Activated CD4-positive, alpha-beta T cell treated with anti-CD3 and anti-CD28 coated beads, Interleukin-2, amount 10 ng/mL, durations not matched to agents 7 days and 5 days (primary cell): ENCODE results near the gene ICA1. TPM values are rescaled to one million over a fixed set of nuclear protein-coding genes. Genes with fewer than 3 reads are reported as not detected.
A peak's percentile ranks its signal among the peaks of the same experiment; 100 is the strongest.

ENCODE experiments used
- CTCF ChIA-PET: fragments of 350-600 bp; sonication (Branson Sonifier 250); formaldehyde crosslinking; loops from one replicate; lab custom pipeline; 2021; ENCODE audit warnings: antibody characterized with exemption; lab: Charles Lee
- POLR2A ChIA-PET: fragments of 350-600 bp; sonication (Branson Sonifier 250); formaldehyde crosslinking; loops from one replicate; lab custom pipeline; 2021; ENCODE audit warnings: antibody characterized with exemption; lab: Charles Lee
- DNase-seq: peaks from one replicate; pipeline ENCODE4 v3.0.0-alpha.2; 2020
- H3K27ac Mint-ChIP-seq: one replicate; pipeline ENCODE4 v1.8.0; 2021; ENCODE audit warnings: mild to moderate bottlenecking, moderate library complexity, mixed read lengths
- H3K27me3 Mint-ChIP-seq: one replicate; pipeline ENCODE4 v1.8.0; 2021; ENCODE audit warnings: mixed read lengths
- H3K36me3 Mint-ChIP-seq: one replicate; pipeline ENCODE4 v1.8.0; 2021; ENCODE audit warnings: low read depth, mixed read lengths
- H3K4me1 Mint-ChIP-seq: one replicate; pipeline ENCODE4 v1.8.0; 2021; ENCODE audit warnings: mixed read lengths
- H3K4me3 Mint-ChIP-seq: one replicate; pipeline ENCODE4 v1.8.0; 2021; ENCODE audit warnings: mild to moderate bottlenecking, moderate library complexity, mixed read lengths
- H3K9me3 Mint-ChIP-seq: one replicate; pipeline ENCODE4 v1.8.0; 2021; ENCODE audit warnings: mixed read lengths
- total RNA-seq, 2 experiments: library from RNA; stranded (reverse); gene quantifications; one replicate each; pipeline ENCODE4 v1.2.3, GENCODE V29; 2021

Gene ICA1
- total RNA-seq, 2 experiments from 2014 or later = 0.89 to 1.5 TPM

GRCh38 chr7:8285155-8285554 is 23.2 kb upstream of the ICA1 start:
- Mint-ChIP-seq H3K4me1 (no peaks in the 10 kb centered on the region), H3K4me3 (no peak overlapping the region), H3K36me3 (no peaks in the 10 kb centered on the region), H3K27me3 (peaks cover 7% of the 10 kb centered on the region), H3K27ac (no peak overlapping the region), H3K9me3 (no peaks in the 10 kb centered on the region)
- CTCF ChIA-PET = no interaction called here
- no peak for DNase-seq
- POLR2A ChIA-PET = no interaction called here

- CTCF ChIA-PET = no interaction called here
Observed at GRCh38 chr7:8284606-8285005, 22.6 kb upstream of the ICA1 start.

GRCh38 chr7:8283968-8284367 is 22.0 kb upstream of the ICA1 start:
- Mint-ChIP-seq H3K9me3 (no peaks in the 10 kb centered on the region), H3K36me3 (no peaks in the 10 kb centered on the region), H3K27ac (no peak overlapping the region), H3K27me3 (peaks cover 4% of the 10 kb centered on the region), H3K4me3 (no peak overlapping the region), H3K4me1 (no peaks in the 10 kb centered on the region)
- POLR2A ChIA-PET = no interaction called here
- CTCF ChIA-PET = no interaction called here
- DNase-seq = no peak

More at GRCh38 chr7:8284606-8285005, 22.6 kb upstream of the ICA1 start:
- DNase-seq = no peak
- no peaks in the 10 kb centered on the region for H3K4me1 Mint-ChIP-seq
- no peak overlapping the region for H3K4me3 Mint-ChIP-seq
- peaks cover 4% of the 10 kb centered on the region for H3K27me3 Mint-ChIP-seq
- no peaks in the 10 kb centered on the region for H3K36me3 Mint-ChIP-seq
- no peak overlapping the region for H3K27ac Mint-ChIP-seq
- POLR2A ChIA-PET = no interaction called here
- H3K9me3 Mint-ChIP-seq = no peaks in the 10 kb centered on the region

GRCh38 chr7:8282871-8283270 is 20.9 kb upstream of the ICA1 start:
- Mint-ChIP-seq H3K9me3 (no peaks in the 10 kb centered on the region), H3K4me3 (no peak overlapping the region), H3K27ac (no peak overlapping the region), H3K36me3 (no peaks in the 10 kb centered on the region), H3K4me1 (no peaks in the 10 kb centered on the region), H3K27me3 (peaks cover 2% of the 10 kb centered on the region)
- no peak for DNase-seq
- ChIA-PET CTCF (no interaction called here), POLR2A (no interaction called here)

- no peaks in the 10 kb centered on the region for H3K9me3 Mint-ChIP-seq
- H3K4me1 Mint-ChIP-seq = no peaks in the 10 kb centered on the region
- H3K36me3 Mint-ChIP-seq = no peaks in the 10 kb centered on the region
- POLR2A ChIA-PET = no interaction called here
- no peak overlapping the region for H3K27ac Mint-ChIP-seq
- CTCF ChIA-PET = no interaction called here
- no peaks in the 10 kb centered on the region for H3K27me3 Mint-ChIP-seq
- no peak for DNase-seq
- no peak overlapping the region for H3K4me3 Mint-ChIP-seq
Observed at GRCh38 chr7:8282162-8282561, 20.2 kb upstream of the ICA1 start.

GRCh38 chr7:8278183-8278582 is 16.2 kb upstream of the ICA1 start:
- no peak overlapping the region for H3K4me3 Mint-ChIP-seq

GRCh38 chr7:8277394-8277982 is 15.5 kb upstream of the ICA1 start:
- ChIA-PET CTCF (interaction anchor here (1.3 kb wide), 1 partner anchor 9 kb away, joined by 5 read pairs; no protein-coding TSS in a partner anchor), POLR2A (no interaction called here)
- H3K4me3 Mint-ChIP-seq = no peak overlapping the region
- DNase-seq = no peak
- H3K9me3 Mint-ChIP-seq = no peaks in the 10 kb centered on the region
- no peaks in the 10 kb centered on the region for H3K4me1 Mint-ChIP-seq
- no peak overlapping the region for H3K27ac Mint-ChIP-seq
- no peaks in the 10 kb centered on the region for H3K36me3 Mint-ChIP-seq
- H3K27me3 Mint-ChIP-seq = peaks cover 4% of the 10 kb centered on the region

More at GRCh38 chr7:8278183-8278582, 16.2 kb upstream of the ICA1 start:
- Mint-ChIP-seq H3K27me3 (peaks cover 4% of the 10 kb centered on the region), H3K36me3 (no peaks in the 10 kb centered on the region), H3K27ac (no peak overlapping the region), H3K4me1 (no peaks in the 10 kb centered on the region), H3K9me3 (no peaks in the 10 kb centered on the region)
- ChIA-PET CTCF (interaction anchor here (1.3 kb wide), 1 partner anchor 9 kb away, joined by 5 read pairs; no protein-coding TSS in a partner anchor), POLR2A (no interaction called here)
- no peak for DNase-seq

GRCh38 chr7:8274589-8274988 is 12.6 kb upstream of the ICA1 start:
- Mint-ChIP-seq H3K27ac (no peak overlapping the region), H3K36me3 (no peaks in the 10 kb centered on the region), H3K27me3 (peaks cover 21% of the 10 kb centered on the region), H3K4me1 (no peaks in the 10 kb centered on the region), H3K4me3 (no peak overlapping the region), H3K9me3 (no peaks in the 10 kb centered on the region)
- DNase-seq = no peak
- ChIA-PET CTCF (interaction anchor here (1.8 kb wide), 1 partner anchor 21 kb away, joined by 6 read pairs; no protein-coding TSS in a partner anchor), POLR2A (no interaction called here)

- H3K4me3 Mint-ChIP-seq = no peak overlapping the region
- no peak for DNase-seq
- H3K36me3 Mint-ChIP-seq = no peaks in the 10 kb centered on the region
- ChIA-PET CTCF (no interaction called here), POLR2A (no interaction called here)
- H3K27me3 Mint-ChIP-seq = peaks cover 22% of the 10 kb centered on the region
- no peaks in the 10 kb centered on the region for H3K4me1 Mint-ChIP-seq
- H3K9me3 Mint-ChIP-seq = no peaks in the 10 kb centered on the region
- no peak overlapping the region for H3K27ac Mint-ChIP-seq
Observed at GRCh38 chr7:8271960-8272359, 10.0 kb upstream of the ICA1 start.

GRCh38 chr7:8263048-8263447 is 1.1 kb upstream of the ICA1 start:
- no peak for DNase-seq
- ChIA-PET POLR2A (no interaction called here), CTCF (interaction anchor here (1.0 kb wide), 1 partner anchor 10 kb away, joined by 4 read pairs; no protein-coding TSS in a partner anchor)
- Mint-ChIP-seq H3K36me3 (no peaks in the 10 kb centered on the region), H3K4me1 (peaks cover 6% of the 10 kb centered on the region), H3K4me3 (peak overlapping the region; percentile 46), H3K9me3 (no peaks in the 10 kb centered on the region), H3K27me3 (peaks cover 65% of the 10 kb centered on the region), H3K27ac (no peak overlapping the region)

- peaks cover 62% of the 10 kb centered on the region for H3K27me3 Mint-ChIP-seq
- H3K4me1 Mint-ChIP-seq = peaks cover 6% of the 10 kb centered on the region
- H3K36me3 Mint-ChIP-seq = no peaks in the 10 kb centered on the region
- H3K9me3 Mint-ChIP-seq = no peaks in the 10 kb centered on the region
- H3K27ac Mint-ChIP-seq = no peak overlapping the region
- POLR2A ChIA-PET = no interaction called here
- peak; percentile 15 for DNase-seq
- CTCF ChIA-PET = interaction anchor here (1.4 kb wide), 1 partner anchor 36 kb away, joined by 3 read pairs; no protein-coding TSS in a partner anchor
- peak overlapping the region; percentile 71 for H3K4me3 Mint-ChIP-seq
Observed at GRCh38 chr7:8260871-8261694, 884 bp downstream of the ICA1 start.

GRCh38 chr7:8259586-8260222 is 2.3 kb downstream of the ICA1 start:
- ChIA-PET CTCF (no interaction called here), POLR2A (no interaction called here)
- DNase-seq = no peak
- H3K4me1 Mint-ChIP-seq = peaks cover 6% of the 10 kb centered on the region
- H3K4me3 Mint-ChIP-seq = no peak overlapping the region
- no peak overlapping the region for H3K27ac Mint-ChIP-seq
- peaks cover 50% of the 10 kb centered on the region for H3K27me3 Mint-ChIP-seq
- no peaks in the 10 kb centered on the region for H3K36me3 Mint-ChIP-seq
- no peaks in the 10 kb centered on the region for H3K9me3 Mint-ChIP-seq

- ChIA-PET CTCF (no interaction called here), POLR2A (no interaction called here)
- peaks cover 6% of the 10 kb centered on the region for H3K4me1 Mint-ChIP-seq
- no peak for DNase-seq
- H3K27me3 Mint-ChIP-seq = peaks cover 43% of the 10 kb centered on the region
- H3K36me3 Mint-ChIP-seq = no peaks in the 10 kb centered on the region
- H3K4me3 Mint-ChIP-seq = no peak overlapping the region
- no peaks in the 10 kb centered on the region for H3K9me3 Mint-ChIP-seq
- no peak overlapping the region for H3K27ac Mint-ChIP-seq
Observed at GRCh38 chr7:8258734-8259133, 3.2 kb downstream of the ICA1 start.
